ENCODE measurements around the gene IDE.

The IDE gene

GRCh38 chr10:92530421-92530820 lies 43.5 kb downstream of the IDE start:
- no peak overlapping the region for H3K4me2 ChIP-seq (ENCODE audit: low read depth, low read length)
- H3K9ac ChIP-seq (ENCODE audit: low read length), result no peak overlapping the region

GRCh38 chr10:92527716-92528115 lies 46.2 kb downstream of the IDE start:
- TF ChIP-seq EZH2 (optimal IDR thresholded peaks at IDR 0.05; ENCODE audit: low read depth, low read length) (no peak), EZH2phosphoT487 (IDR thresholded peaks at IDR 0.05; ENCODE audit: low read length) (no peak)
- TF ChIP-seq, protein P1, sequence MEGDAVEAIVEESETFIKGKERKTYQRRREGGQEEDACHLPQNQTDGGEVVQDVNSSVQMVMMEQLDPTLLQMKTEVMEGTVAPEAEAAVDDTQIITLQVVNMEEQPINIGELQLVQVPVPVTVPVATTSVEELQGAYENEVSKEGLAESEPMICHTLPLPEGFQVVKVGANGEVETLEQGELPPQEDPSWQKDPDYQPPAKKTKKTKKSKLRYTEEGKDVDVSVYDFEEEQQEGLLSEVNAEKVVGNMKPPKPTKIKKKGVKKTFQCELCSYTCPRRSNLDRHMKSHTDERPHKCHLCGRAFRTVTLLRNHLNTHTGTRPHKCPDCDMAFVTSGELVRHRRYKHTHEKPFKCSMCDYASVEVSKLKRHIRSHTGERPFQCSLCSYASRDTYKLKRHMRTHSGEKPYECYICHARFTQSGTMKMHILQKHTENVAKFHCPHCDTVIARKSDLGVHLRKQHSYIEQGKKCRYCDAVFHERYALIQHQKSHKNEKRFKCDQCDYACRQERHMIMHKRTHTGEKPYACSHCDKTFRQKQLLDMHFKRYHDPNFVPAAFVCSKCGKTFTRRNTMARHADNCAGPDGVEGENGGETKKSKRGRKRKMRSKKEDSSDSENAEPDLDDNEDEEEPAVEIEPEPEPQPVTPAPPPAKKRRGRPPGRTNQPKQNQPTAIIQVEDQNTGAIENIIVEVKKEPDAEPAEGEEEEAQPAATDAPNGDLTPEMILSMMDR (IDR thresholded peaks at IDR 0.05; ENCODE audit: low read length), result no peak
- Histone ChIP-seq H3K79me2 (ENCODE audit: low read length) (no peaks in the 10 kb centered on the region), H3K9ac (ENCODE audit: low read length) (no peak overlapping the region), H3K4me3 (ENCODE audit: low read length) (no peak overlapping the region), H3K9me2 (replicated peaks; ENCODE audit: insufficient read depth, low read length) (no peaks in the 10 kb centered on the region), H4K20me1 (ENCODE audit: insufficient read depth, low read length) (no peaks in the 10 kb centered on the region), H3K36me3 (replicated peaks; ENCODE audit: insufficient read depth, low read length) (peaks cover 8% of the 10 kb centered on the region; the same call in 1 of the 2 replicates), H3K27ac (ENCODE audit: low read length) (no peak overlapping the region), H3F3A (ENCODE audit: insufficient read depth, low read length) (no peaks in the 10 kb centered on the region), H3K9me3 (replicated peaks; ENCODE audit: insufficient read depth, low read length) (no peaks in the 10 kb centered on the region), H3K27me3 (replicated peaks; ENCODE audit: insufficient read depth, low read length) (no peaks in the 10 kb centered on the region), H2AFZ (ENCODE audit: low read length) (no peak overlapping the region), H3K4me2 (ENCODE audit: low read depth, low read length) (no peak overlapping the region), H3K4me1 (ENCODE audit: low read length) (no peaks in the 10 kb centered on the region)
- no peak for DNase-seq

More at GRCh38 chr10:92530421-92530820, 43.5 kb downstream of the IDE start:
- no peaks in the 10 kb centered on the region for H4K20me1 ChIP-seq (ENCODE audit: insufficient read depth, low read length)
- H3K36me3 ChIP-seq (replicated peaks; ENCODE audit: insufficient read depth, low read length), result peaks cover 12% of the 10 kb centered on the region; the same call in 1 of the 2 replicates
- H3K79me2 ChIP-seq (ENCODE audit: low read length), result 0 out of 2 replicates have a peak, but pooled peaks cover 3% of the 10 kb centered on the region
- no peaks in the 10 kb centered on the region for H3K9me2 ChIP-seq (replicated peaks; ENCODE audit: insufficient read depth, low read length)
- H3K4me3 ChIP-seq (ENCODE audit: low read length), result no peak overlapping the region
- H3F3A ChIP-seq (ENCODE audit: insufficient read depth, low read length), result no peaks in the 10 kb centered on the region
- H2AFZ ChIP-seq (ENCODE audit: low read length), result no peak overlapping the region
- TF ChIP-seq EZH2 (optimal IDR thresholded peaks at IDR 0.05; ENCODE audit: low read depth, low read length), result no peak
- no peak for TF ChIP-seq EZH2phosphoT487 (IDR thresholded peaks at IDR 0.05; ENCODE audit: low read length)
- TF ChIP-seq, protein P1 (IDR thresholded peaks at IDR 0.05; ENCODE audit: low read length), result no peak
- no peaks in the 10 kb centered on the region for H3K9me3 ChIP-seq (replicated peaks; ENCODE audit: insufficient read depth, low read length)
- H3K27ac ChIP-seq (ENCODE audit: low read length), result no peak overlapping the region
- DNase-seq, result no peak
- no peaks in the 10 kb centered on the region for H3K27me3 ChIP-seq (replicated peaks; ENCODE audit: insufficient read depth, low read length)
- no peaks in the 10 kb centered on the region for H3K4me1 ChIP-seq (ENCODE audit: low read length)

GRCh38 chr10:92523639-92524038 lies 50.3 kb downstream of the IDE start:
- no peak overlapping the region for H3K27ac ChIP-seq (ENCODE audit: low read length)
- H3K36me3 ChIP-seq (replicated peaks; ENCODE audit: insufficient read depth, low read length), result no peaks in the 10 kb centered on the region; the same call in 1 of the 2 replicates
- H3K4me1 ChIP-seq (ENCODE audit: low read length), result no peaks in the 10 kb centered on the region
- H3K9me2 ChIP-seq (replicated peaks; ENCODE audit: insufficient read depth, low read length), result no peaks in the 10 kb centered on the region
- no peak overlapping the region for H2AFZ ChIP-seq (ENCODE audit: low read length)
- no peaks in the 10 kb centered on the region for H3F3A ChIP-seq (ENCODE audit: insufficient read depth, low read length)
- H4K20me1 ChIP-seq (ENCODE audit: insufficient read depth, low read length), result no peaks in the 10 kb centered on the region
- H3K79me2 ChIP-seq (ENCODE audit: low read length), result no peaks in the 10 kb centered on the region
- no peak for DNase-seq
- no peak overlapping the region for H3K4me2 ChIP-seq (ENCODE audit: low read depth, low read length)
- TF ChIP-seq EZH2 (optimal IDR thresholded peaks at IDR 0.05; ENCODE audit: low read depth, low read length) (no peak), EZH2phosphoT487 (IDR thresholded peaks at IDR 0.05; ENCODE audit: low read length) (no peak)
- TF ChIP-seq, protein P1 (IDR thresholded peaks at IDR 0.05; ENCODE audit: low read length), result no peak
- H3K9ac ChIP-seq (ENCODE audit: low read length), result no peak overlapping the region
- no peaks in the 10 kb centered on the region for H3K9me3 ChIP-seq (replicated peaks; ENCODE audit: insufficient read depth, low read length)
- H3K4me3 ChIP-seq (ENCODE audit: low read length), result no peak overlapping the region
- no peaks in the 10 kb centered on the region for H3K27me3 ChIP-seq (replicated peaks; ENCODE audit: insufficient read depth, low read length)
